ENCODE data around the gene PHF19. TPM values are rescaled to one million over a fixed set of nuclear protein-coding genes. Genes with fewer than 3 reads are reported as not detected.
A peak's percentile ranks its signal among the peaks of the same experiment; 100 is the strongest.

The PHF19 gene
- total RNA-seq, 2 donors from 2014 or later: 166 to 222 TPM

- peaks cover 0 to 25% of the 10 kb centered on the region in 2 donors for H3K36me3 Mint-ChIP-seq (ENCODE audit: insufficient read depth in 2 of 2)
- no peak overlapping the region for H3K27ac Mint-ChIP-seq
- ATAC-seq (replicated peaks in 1 of 2) (no peak), DNase-seq (no peak)
- H3K27me3 Mint-ChIP-seq (ENCODE audit: low read depth): no peaks in the 10 kb centered on the region
- H3K9me3 Mint-ChIP-seq: no peaks in the 10 kb centered on the region
- no peaks in the 10 kb centered on the region for H3K4me1 Mint-ChIP-seq (ENCODE audit: low read depth)
- no peak overlapping the region for H3K4me3 Mint-ChIP-seq
Measured at GRCh38 chr9:120857902-120858301, 19.1 kb downstream of the PHF19 start.

DNA sequence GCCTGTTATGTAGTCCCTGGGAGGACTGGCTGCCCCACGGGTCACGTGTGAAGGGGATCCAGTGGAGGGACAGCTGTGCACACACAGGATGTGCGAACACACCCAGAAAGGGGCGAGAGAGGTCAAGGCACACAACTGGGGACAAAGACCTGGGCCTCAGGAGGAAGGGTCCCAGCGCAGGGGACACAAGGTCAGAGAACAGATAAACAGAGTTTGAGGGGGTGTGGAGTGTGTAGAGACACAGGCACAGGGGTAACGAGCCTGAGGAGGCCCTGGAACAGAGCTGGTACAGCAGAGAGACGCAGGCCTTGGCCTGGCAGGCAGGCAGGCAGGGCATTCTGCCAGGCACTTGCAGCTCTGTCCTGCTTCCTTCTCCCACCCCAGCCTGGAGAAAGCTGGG lies 19.5 kb downstream of the PHF19 start:
- no peaks in the 10 kb centered on the region for H3K9me3 Mint-ChIP-seq
- DNase-seq: no peak
- H3K36me3 Mint-ChIP-seq (ENCODE audit: insufficient read depth in 2 of 2): peaks cover 0 to 24% of the 10 kb centered on the region in 2 donors
- ATAC-seq (replicated peaks in 1 of 2): no peak
- H3K27ac Mint-ChIP-seq: no peak overlapping the region
- H3K4me3 Mint-ChIP-seq: no peak overlapping the region
- no peaks in the 10 kb centered on the region for H3K4me1 Mint-ChIP-seq (ENCODE audit: low read depth)
- no peaks in the 10 kb centered on the region for H3K27me3 Mint-ChIP-seq (ENCODE audit: low read depth)

DNA sequence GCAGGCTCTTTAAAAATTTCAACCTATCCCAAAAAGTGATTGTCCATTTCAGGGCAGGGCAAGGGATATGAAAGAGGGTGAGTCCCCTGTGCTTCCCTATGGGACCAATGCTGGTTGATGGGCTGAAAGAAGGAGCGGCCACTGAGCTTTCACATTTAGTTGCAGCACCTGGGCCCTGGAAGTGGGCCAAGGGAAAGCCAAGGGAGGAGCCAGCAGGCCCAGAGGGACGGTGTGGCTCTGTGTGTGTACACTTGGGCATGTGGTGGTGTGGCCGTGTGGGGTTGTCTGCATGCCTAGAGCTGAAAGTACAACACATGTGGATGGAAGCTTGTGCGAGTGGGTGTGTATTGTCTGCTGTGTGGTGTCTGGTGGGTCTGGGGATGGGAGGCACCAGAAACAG lies 20.3 kb downstream of the PHF19 start:
- no peak overlapping the region for H3K4me3 Mint-ChIP-seq
- no peak for DNase-seq
- H3K27ac Mint-ChIP-seq: no peak overlapping the region
- no peaks in the 10 kb centered on the region for H3K9me3 Mint-ChIP-seq
- no peaks in the 10 kb centered on the region for H3K27me3 Mint-ChIP-seq (ENCODE audit: low read depth)
- ATAC-seq (replicated peaks in 1 of 2): no peak
- H3K4me1 Mint-ChIP-seq (ENCODE audit: low read depth): no peaks in the 10 kb centered on the region
- peaks cover 0 to 23% of the 10 kb centered on the region in 2 donors for H3K36me3 Mint-ChIP-seq (ENCODE audit: insufficient read depth in 2 of 2)

DNA sequence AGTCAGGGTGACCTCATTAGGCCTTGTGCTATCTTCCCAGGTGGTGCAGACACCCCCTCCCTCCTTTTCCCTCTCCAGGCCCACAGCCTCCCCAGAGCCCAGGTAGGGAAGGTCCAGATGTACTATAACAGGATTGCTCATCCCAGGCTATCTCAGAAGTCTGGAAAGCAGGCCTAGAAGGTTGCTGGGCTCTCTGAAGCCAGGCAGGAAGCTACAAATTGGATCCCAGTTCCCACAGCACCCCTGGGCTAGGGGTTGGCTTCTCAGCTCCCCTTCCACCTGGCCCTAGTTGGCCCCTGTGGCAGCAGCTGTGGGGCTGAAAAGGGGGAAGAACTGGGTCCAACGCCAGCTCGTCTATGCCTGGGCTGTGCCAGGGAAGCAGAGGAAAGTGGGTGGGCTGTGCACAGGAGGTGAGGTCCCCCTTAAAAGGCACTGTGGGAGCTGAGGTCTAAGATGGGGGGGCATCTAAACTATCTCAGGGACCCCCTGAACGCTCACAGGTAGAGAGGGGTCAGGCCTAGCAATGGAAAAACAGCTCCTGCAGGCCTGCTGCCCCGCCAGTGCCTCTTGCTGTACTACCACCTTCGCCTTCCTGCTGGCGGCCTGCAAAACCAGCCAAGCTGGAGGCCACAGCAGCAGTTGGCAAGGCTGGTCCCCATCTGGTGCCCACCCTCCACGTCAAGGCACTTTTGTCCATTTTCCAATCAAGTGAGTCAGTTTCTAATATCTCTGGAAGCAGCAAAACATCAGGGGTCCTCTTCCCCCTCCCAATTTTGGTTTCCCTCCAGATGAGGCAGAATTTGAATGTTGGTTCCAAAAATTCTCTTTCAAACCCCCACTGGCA lies 20.9 kb downstream of the PHF19 start:
- no peak for ATAC-seq (replicated peaks in 1 of 2)
- Mint-ChIP-seq H3K4me1 (ENCODE audit: low read depth) (no peaks in the 10 kb centered on the region), H3K36me3 (ENCODE audit: insufficient read depth in 2 of 2) (peaks cover 0 to 21% of the 10 kb centered on the region in 2 donors), H3K9me3 (no peaks in the 10 kb centered on the region), H3K27ac (no peak overlapping the region), H3K4me3 (no peak overlapping the region), H3K27me3 (ENCODE audit: low read depth) (no peaks in the 10 kb centered on the region)
- DNase-seq: no peak

GRCh38 chr9:120854596-120855327 lies 22.2 kb downstream of the PHF19 start:
- H3K36me3 Mint-ChIP-seq (ENCODE audit: insufficient read depth in 2 of 2): peaks cover 0 to 15% of the 10 kb centered on the region in 2 donors

DNA sequence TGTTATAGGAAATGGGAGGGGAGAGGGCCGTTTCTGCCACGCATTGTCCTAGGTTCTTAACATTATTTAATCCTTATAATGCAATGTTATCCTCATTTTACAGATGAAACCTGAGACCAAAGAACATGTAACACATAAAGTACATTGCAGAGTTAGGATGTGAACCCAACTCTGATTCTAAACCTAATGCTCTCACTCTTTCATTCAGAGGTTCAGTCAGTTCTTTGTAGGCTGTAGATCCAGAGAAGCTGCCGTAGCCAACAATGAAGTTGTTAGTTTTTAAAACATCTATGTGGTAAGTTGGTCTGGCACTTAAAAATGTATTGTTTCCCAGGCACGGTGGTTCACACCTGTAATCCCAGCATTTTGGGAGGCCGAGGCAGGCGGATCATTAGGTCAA lies 23.8 kb downstream of the PHF19 start:
- Mint-ChIP-seq H3K36me3 (ENCODE audit: insufficient read depth in 2 of 2) (peaks cover 0 to 10% of the 10 kb centered on the region in 2 donors), H3K4me1 (ENCODE audit: low read depth) (no peaks in the 10 kb centered on the region), H3K4me3 (no peak overlapping the region), H3K9me3 (no peaks in the 10 kb centered on the region), H3K27me3 (ENCODE audit: low read depth) (no peaks in the 10 kb centered on the region), H3K27ac (peak overlapping the region; percentile 30)
- DNase-seq (no peak), ATAC-seq (replicated peaks in 1 of 2) (no peak)

More at GRCh38 chr9:120854596-120855327, 22.2 kb downstream of the PHF19 start:
- ATAC-seq (replicated peaks in 1 of 2): no peak
- Mint-ChIP-seq H3K27ac (peak overlapping the region; percentile 69), H3K4me3 (no peak overlapping the region), H3K9me3 (no peaks in the 10 kb centered on the region), H3K27me3 (ENCODE audit: low read depth) (no peaks in the 10 kb centered on the region), H3K4me1 (ENCODE audit: low read depth) (no peaks in the 10 kb centered on the region)
- no peak for DNase-seq

GRCh38 chr9:120852240-120853010 lies 24.6 kb downstream of the PHF19 start:
- Mint-ChIP-seq H3K4me3 (no peak overlapping the region), H3K27me3 (ENCODE audit: low read depth) (no peaks in the 10 kb centered on the region), H3K27ac (peak overlapping the region; percentile 30), H3K4me1 (ENCODE audit: low read depth) (peaks cover 1% of the 10 kb centered on the region), H3K36me3 (ENCODE audit: insufficient read depth in 2 of 2) (peaks cover 0 to 9% of the 10 kb centered on the region in 2 donors), H3K9me3 (no peaks in the 10 kb centered on the region)
- DNase-seq (no peak), ATAC-seq (replicated peaks in 1 of 2) (no peak)

DNA sequence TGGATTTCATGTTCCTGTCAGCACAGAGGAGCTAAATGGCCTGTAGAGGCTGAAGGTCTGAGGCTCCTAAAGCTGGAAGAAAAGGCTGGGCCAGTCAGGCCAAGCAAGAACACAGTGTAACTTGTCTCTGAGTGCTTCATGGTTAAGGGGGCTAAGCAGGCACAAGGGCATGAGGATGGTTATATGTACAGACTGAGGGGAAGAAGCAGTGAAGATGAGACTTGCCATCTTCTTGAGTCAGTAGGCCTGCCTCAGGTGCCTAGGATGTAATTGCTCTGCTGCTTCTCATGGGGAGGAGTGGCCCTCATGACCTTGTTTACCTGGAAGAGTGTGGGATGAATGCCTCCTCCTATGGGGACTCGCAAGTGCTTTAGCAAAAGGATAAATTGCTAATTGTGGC lies 25.5 kb downstream of the PHF19 start:
- peaks cover 11% of the 10 kb centered on the region for H3K4me1 Mint-ChIP-seq (ENCODE audit: low read depth)

GRCh38 chr9:120850315-120850714 lies 26.7 kb downstream of the PHF19 start:
- no peak overlapping the region for H3K4me3 Mint-ChIP-seq
- H3K27ac Mint-ChIP-seq: peak overlapping the region; percentile 12
- H3K27me3 Mint-ChIP-seq (ENCODE audit: low read depth): no peaks in the 10 kb centered on the region
- ATAC-seq (replicated peaks in 1 of 2) (no peak), DNase-seq (no peak)
- peaks cover 22% of the 10 kb centered on the region for H3K4me1 Mint-ChIP-seq (ENCODE audit: low read depth)
- no peaks in the 10 kb centered on the region for H3K9me3 Mint-ChIP-seq
- H3K36me3 Mint-ChIP-seq (ENCODE audit: insufficient read depth in 2 of 2): peaks cover 3 to 4% of the 10 kb centered on the region in 2 donors

More for the DNA sequence above, 25.5 kb downstream of the PHF19 start:
- H3K36me3 Mint-ChIP-seq (ENCODE audit: insufficient read depth in 2 of 2): peaks cover 0 to 4% of the 10 kb centered on the region in 2 donors
- no peak overlapping the region for H3K4me3 Mint-ChIP-seq
- H3K9me3 Mint-ChIP-seq: no peaks in the 10 kb centered on the region
- H3K27me3 Mint-ChIP-seq (ENCODE audit: low read depth): no peaks in the 10 kb centered on the region
- DNase-seq (no peak), ATAC-seq (replicated peaks in 1 of 2) (no peak)
- H3K27ac Mint-ChIP-seq: peak overlapping the region; percentile 12

GRCh38 chr9:120846906-120847305 lies 30.1 kb downstream of the PHF19 start:
- Mint-ChIP-seq H3K4me3 (peak overlapping the region in 1 of 2 donors; percentile 100), H3K27ac (peak overlapping the region; percentile 99), H3K36me3 (ENCODE audit: insufficient read depth in 2 of 2) (peaks cover 3 to 5% of the 10 kb centered on the region in 2 donors), H3K4me1 (ENCODE audit: low read depth) (peaks cover 49% of the 10 kb centered on the region), H3K9me3 (no peaks in the 10 kb centered on the region), H3K27me3 (ENCODE audit: low read depth) (no peaks in the 10 kb centered on the region)
- ATAC-seq (replicated peaks in 1 of 2) (no peak), DNase-seq (no peak)

DNA sequence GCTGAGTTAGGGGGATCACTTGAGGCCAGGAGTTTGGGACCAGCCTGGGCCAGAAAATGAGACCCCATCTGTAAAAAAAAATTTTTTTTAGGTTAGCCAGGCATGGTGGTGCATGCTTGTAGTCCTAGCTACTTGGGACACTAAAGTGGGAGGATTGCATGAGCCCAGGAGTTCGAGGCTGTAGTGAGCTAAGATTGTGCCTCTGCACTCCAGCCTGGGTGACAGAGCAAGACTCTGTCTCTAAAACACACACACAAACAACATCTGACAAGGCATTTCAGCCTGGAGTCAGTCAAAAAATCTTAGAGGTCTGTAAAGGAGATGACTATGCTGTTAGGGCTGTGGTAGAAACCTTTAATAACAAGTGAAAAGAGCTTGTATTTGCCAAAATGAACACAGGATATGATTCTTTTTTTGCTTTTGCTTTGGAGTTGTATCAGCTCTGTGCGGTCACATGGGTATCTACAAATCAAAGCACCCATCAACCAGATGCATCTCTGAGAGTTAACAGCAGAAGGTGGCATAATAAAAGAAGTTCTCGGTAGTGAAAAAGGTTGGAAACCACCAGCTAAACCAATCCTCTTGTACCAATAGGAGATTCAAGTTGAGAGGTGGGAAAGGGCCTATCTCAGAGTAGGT lies 30.6 kb downstream of the PHF19 start:
- peak; percentile 33 to 36 for DNase-seq
- peak; percentile 52 to 61 for ATAC-seq (replicated peaks in 1 of 2)

GRCh38 chr9:120845255-120845654 lies 31.7 kb downstream of the PHF19 start:
- peak overlapping the region; percentile 98 to 100 for H3K4me3 Mint-ChIP-seq
- no peaks in the 10 kb centered on the region for H3K9me3 Mint-ChIP-seq
- peak overlapping the region; percentile 99 for H3K27ac Mint-ChIP-seq
- H3K36me3 Mint-ChIP-seq (ENCODE audit: insufficient read depth in 2 of 2): peaks cover 3 to 5% of the 10 kb centered on the region in 2 donors
- H3K27me3 Mint-ChIP-seq (ENCODE audit: low read depth): no peaks in the 10 kb centered on the region
- peaks cover 57% of the 10 kb centered on the region for H3K4me1 Mint-ChIP-seq (ENCODE audit: low read depth)
- DNase-seq: peak; percentile 68 to 72
- peak; percentile 47 for ATAC-seq (replicated peaks in 1 of 2)

More for the DNA sequence above, 30.6 kb downstream of the PHF19 start:
- Mint-ChIP-seq H3K4me1 (ENCODE audit: low read depth) (peaks cover 54% of the 10 kb centered on the region), H3K27me3 (ENCODE audit: low read depth) (no peaks in the 10 kb centered on the region), H3K36me3 (ENCODE audit: insufficient read depth in 2 of 2) (peaks cover 5% of the 10 kb centered on the region in 2 donors), H3K27ac (peak overlapping the region; percentile 99), H3K9me3 (no peaks in the 10 kb centered on the region), H3K4me3 (peak overlapping the region; percentile 98 to 100)

Measured in activated T-cell treated with anti-CD3 and anti-CD28 coated beads, Interleukin-2, amount 50 U/mL, for 72 hours (primary cell).